Measurements from ENCODE around the gene KYAT1.

The KYAT1 gene

GRCh38 chr9:128786681-128787601 is 94.8 kb downstream of the KYAT1 start, which contains the start of gene TBC1D13:
TBC1D13 (plus strand) TSS chr9:128787253; CDS start chr9:128787354, 101 bp downstream.
- peaks cover 0 to 14% (median 7%) of the 10 kb centered on the region in 11 experiments; a peak in 14 of 22 replicates for H3K9me3 ChIP-seq (replicated peaks in 1 of 11)
- no peaks in the 10 kb centered on the region for H3K27me3 ChIP-seq
- peak within 1 kb of the TSS; percentile 41 to 87 (median 80); a peak in 21 of 22 replicates for H3K27ac ChIP-seq
- H3K36me3 ChIP-seq = peaks cover 22 to 37% (median 34%) of the 10 kb centered on the region in 11 experiments
- peak in 8 of 11 experiments; percentile 23 to 78 (median 52); a peak in 7 of 22 replicates for TF ChIP-seq Cebpa-rat (IDR thresholded peaks at IDR 0.05)
- peak within 1 kb of the TSS; percentile 76 to 94 (median 88) for H3K9ac ChIP-seq
- peaks cover 43 to 56% (median 49%) of the 10 kb centered on the region in 10 experiments for H3K4me1 ChIP-seq
- H3K4me2 ChIP-seq = peak within 1 kb of the TSS; percentile 91 to 99 (median 94)
- peaks cover 0 to 17% (median 0%) of the 10 kb centered on the region in 11 experiments; a peak in 5 of 22 replicates for H4K20me1 ChIP-seq
- peak within 1 kb of the TSS; percentile 75 to 98 (median 94) for H3K4me3 ChIP-seq

DNA sequence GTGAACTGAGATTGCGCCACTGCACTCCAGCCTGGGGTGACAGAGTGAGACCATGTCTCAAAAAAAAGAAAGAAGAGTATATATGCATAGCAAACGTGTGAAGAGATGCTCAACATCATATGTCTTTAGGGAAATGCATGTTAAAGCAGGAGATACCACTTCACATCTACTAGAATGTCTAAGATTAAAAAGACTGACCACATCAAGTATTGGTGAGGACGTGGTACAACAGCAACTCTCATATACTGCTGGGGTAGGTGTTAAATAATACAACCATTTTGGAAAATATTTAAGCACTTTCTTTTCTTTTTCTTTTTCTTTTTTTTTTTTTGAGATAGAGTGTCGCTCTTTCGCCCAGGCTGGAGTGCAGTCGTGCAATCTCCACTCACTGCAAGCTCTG is 96.3 kb downstream of the KYAT1 start:
- Histone ChIP-seq H3K4me2 (no peak overlapping the region), H3K27me3 (no peaks in the 10 kb centered on the region), H3K9ac (no peak overlapping the region), H3K4me3 (no peak overlapping the region), H3K27ac (peak overlapping the region in 1 of 11 experiments; percentile 82; a peak in 1 of 22 replicates), H4K20me1 (peaks cover 0 to 3% (median 0%) of the 10 kb centered on the region in 11 experiments; a peak in 2 of 22 replicates), H3K9me3 (replicated peaks in 1 of 11) (peaks cover 0 to 19% (median 10%) of the 10 kb centered on the region in 11 experiments; a peak in 14 of 22 replicates), H3K4me1 (peaks cover 53 to 66% (median 60%) of the 10 kb centered on the region in 10 experiments), H3K36me3 (peaks cover 7 to 22% (median 19%) of the 10 kb centered on the region in 11 experiments)
- no peak for TF ChIP-seq Cebpa-rat (IDR thresholded peaks at IDR 0.05)
